Fibroblast of skin of right biceps (primary cell): ENCODE data around the gene GRPEL1.
"Not testable (repeated sequence)": the region's sequence is repeated elsewhere in the genome, so short reads cannot be mapped to it uniquely, and the experiment has no call there.

Experiments used
- DNase-seq: peaks from one replicate; pipeline ENCODE4 v3.0.0-alpha.2; 2013

The GRPEL1 gene

GRCh38 chr4:7089213-7089986, 21.5 kb upstream of the GRPEL1 start:
- DNase-seq = no peak

- no peak for DNase-seq
Measured at GRCh38 chr4:7087036-7087435, 19.2 kb upstream of the GRPEL1 start.

DNA sequence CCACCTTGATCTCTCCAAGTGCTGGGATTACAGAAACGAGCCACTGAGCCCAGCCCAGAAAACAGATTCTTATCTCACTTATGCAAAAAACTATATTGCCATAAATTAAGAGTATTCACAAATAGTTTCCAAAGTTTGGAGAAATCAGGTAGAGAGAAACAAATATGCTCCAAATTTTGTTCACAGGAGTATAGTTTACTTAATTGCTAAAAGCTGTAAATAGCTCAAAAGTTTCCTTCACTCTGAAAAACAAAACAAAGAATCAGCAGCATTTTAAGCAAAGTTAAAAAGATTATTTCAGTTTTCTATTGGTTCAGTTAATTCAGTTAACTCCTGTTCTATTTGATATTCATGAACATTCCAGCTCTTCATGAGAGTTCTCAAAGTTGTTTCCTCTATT, 18.5 kb upstream of the GRPEL1 start:
- no peak for DNase-seq

- not testable (repeated sequence) for DNase-seq
Measured at GRCh38 chr4:7084564-7084961, 16.7 kb upstream of the GRPEL1 start.

DNA sequence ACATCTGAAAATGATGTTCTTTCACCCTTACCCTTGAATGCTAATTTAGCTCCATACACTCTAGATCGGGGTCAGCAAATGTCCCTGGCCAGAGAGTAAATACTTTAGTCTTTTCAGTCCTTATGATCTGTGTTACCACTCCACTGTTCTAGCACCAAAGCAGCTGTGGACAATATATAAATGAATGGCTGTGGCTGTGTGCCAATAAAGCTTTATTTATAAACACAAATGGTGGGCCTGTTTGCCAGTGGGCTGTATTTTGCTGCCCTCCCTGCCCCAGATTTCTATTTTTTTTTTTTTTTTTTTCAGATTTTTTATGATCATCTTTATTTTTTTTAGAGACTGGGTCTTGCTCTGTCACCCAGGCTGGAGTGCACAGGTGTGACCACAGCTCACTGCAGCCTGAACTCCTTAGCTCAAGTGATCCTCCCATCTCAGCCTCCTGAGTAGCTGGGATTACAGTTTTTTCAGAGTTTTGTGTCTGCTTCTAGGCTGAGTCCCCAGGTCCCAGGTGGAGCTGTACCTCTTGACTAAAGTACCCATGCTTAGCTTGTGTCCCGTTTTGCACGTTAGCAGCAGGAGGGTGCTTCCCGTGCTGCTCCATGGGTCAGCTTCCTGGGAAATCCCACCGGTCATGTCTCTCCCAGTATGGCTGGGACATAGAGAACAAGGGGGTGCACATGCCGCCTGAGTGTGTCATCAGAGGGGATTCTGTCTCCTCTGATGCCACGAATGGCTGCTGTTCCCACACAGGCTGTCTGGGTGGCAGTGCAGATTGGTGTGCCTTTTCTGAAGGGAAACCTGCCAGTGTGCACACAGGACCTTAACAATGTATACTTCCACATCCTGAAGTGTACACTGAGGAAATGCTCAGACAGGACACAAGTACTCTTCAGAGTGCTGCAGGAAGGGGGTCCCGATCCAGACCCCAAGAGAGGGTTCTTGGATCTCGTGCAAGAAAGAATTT, 16.0 kb upstream of the GRPEL1 start:
- DNase-seq = no peak

DNA sequence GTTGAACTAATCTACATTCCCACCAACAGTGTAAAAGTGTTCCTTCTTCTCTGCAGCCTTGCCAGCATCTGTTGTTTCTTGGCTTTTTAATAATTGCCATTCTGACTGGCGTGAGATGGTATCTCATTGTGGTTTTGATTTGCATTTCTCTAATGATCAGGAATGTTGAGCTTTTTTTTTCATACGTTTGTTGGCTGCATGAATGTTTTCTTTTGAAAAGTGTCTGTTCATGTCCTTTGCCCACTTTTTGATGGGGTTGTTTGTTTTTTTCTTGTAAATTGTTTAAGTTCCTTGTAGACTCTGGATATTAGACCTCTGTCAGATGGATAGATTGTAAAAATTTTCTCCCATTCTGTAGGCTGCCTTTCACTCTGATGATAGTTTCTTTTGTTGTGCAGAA, 12.0 kb upstream of the GRPEL1 start:
- DNase-seq = not testable (repeated sequence)

- not testable (repeated sequence) for DNase-seq
Measured at GRCh38 chr4:7079483-7079882, 11.6 kb upstream of the GRPEL1 start.

DNA sequence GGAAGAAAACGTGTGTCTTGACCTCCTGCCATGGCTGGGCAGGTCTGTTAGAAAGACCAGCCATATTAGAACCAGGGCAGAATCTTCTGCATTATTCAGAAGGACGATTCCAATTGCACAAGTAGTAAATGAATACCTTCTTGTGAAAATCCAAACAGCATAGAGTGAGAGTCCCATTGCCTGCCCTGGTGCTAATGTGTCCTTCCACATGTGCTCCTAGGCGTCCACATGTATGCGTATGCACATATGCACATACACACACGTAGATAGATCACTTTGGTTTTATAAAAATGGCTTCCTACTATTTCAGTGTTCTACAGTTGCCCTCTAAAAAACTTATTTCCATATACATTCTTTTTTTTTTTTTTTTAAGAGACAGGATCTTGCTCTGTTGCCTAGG, 10.2 kb upstream of the GRPEL1 start:
- DNase-seq = no peak

GRCh38 chr4:7077371-7077770, 9.5 kb upstream of the GRPEL1 start:
- DNase-seq = no peak

- no peak for DNase-seq
Measured at GRCh38 chr4:7076696-7077082, 8.8 kb upstream of the GRPEL1 start.

DNA sequence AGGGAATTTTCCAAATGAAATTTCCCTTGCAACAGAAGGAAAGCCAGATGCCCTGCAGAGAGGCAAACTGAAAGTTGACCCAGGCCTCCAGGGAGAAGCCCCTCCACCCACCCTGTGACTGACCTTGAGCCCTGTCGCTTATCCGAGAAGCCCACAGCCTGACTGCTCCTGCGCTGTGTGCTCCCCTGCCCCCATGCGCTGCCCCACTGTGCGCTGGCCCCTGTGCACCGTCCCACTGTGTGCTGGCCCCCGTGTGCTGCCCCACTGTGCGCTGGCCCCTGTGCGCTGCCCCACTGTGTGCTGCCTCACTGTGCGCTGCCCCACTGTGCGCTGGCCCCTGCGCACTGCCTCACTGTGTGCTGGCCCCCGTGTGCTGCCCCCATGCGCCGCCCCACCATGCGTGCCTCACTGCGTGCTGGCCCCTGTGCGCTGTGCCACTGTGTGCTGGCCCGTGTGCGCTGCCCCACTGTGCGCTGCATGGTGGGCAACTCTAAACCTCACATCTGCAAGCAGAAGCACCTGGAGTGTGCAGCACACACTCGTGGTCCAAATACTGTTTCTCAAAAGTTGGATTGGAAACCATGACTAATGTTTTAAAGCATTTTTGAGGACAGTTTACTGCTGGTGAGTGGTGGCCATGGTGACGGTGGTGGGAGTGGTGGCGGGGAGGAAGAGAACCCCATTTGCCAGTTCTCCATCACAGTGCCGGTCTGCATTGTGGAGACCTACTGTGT, 8.3 kb upstream of the GRPEL1 start:
- DNase-seq = peak; percentile 21

DNA sequence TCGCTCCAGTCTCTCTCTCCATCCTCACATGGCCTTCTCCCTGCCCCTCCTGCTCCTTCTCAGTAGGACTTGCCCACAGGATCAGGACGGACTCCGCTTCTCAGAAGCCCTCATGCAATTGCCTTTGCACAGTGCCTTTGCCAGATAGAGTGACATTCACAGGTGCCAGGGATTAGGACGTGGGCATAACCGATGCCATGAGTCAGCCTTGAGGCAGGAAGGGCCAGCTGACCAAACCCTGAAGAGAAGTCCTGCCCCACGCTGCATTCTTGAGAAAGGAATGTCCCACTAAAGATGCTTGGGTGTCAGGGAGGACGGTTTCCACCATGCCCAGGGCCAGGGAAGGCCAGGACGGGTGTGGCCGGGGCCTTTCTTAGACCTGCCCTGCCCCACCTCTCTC, 6.6 kb upstream of the GRPEL1 start:
- DNase-seq = no peak

DNA sequence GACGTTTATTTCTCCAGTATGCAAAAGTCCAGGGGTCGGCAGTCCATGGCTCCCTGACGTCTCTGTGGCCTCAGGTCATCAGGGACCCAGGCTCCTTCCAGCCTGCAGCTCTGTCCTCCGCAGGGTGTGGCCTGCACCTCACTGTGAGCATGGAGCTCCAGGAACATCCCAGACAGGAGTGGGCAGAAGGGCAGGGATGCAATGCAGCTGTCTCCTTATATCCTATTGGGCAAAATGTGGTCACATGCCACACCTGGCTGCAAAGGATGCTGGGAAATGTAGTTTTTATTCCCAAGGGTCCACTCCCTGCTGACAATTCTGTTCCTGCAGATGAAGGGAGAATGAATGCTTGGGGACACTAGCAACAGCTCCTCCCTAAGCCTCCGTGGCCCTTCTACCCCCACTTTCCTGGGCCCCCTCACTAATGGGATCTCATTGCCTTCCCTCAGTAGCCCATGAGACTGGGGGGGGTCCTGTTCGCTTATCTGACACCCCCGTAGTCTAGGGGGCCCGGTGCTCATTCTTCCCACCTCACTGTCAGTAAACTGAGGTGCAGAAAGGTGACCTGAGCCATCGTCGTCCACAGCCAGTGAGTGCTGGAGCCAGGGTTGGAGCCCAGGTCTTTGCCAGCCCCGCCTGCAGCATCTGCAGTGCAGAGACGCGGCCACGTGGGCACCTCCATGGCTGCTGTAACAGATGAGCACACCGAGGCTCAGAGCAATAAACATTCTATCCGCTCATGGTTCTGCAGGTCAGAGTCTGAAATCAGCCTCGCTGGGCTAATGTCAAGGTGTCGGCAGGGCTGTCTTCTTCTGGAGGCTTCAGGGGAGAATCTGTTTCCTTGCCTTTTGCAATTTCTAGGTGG, 5.9 kb upstream of the GRPEL1 start:
- DNase-seq = peak; percentile 60

DNA sequence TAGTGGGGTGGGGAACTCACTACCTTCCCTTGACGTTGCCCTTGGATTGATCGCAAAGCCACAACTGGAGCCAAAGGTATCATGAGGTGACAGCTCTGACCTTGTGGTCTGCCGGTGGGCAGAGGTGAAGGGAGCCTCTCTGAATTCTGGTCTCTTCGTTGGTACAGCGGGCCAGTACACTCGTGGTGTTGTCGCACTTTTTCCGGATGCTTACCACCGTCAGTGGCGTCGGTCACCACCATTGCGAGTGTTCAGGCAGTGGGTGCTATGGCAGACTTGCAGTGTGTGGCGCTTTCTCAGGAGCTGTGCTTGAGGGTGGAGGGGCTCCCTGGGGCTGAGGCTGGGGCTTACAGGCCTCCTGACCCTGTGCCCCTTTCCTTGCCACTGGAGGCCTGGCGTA, 5.2 kb upstream of the GRPEL1 start:
- no peak for DNase-seq

- DNase-seq = peak; percentile 57
Measured at GRCh38 chr4:7070729-7071511, 3.1 kb upstream of the GRPEL1 start.

GRCh38 chr4:7068883-7069282, 1.0 kb upstream of the GRPEL1 start:
- no peak for DNase-seq

DNA sequence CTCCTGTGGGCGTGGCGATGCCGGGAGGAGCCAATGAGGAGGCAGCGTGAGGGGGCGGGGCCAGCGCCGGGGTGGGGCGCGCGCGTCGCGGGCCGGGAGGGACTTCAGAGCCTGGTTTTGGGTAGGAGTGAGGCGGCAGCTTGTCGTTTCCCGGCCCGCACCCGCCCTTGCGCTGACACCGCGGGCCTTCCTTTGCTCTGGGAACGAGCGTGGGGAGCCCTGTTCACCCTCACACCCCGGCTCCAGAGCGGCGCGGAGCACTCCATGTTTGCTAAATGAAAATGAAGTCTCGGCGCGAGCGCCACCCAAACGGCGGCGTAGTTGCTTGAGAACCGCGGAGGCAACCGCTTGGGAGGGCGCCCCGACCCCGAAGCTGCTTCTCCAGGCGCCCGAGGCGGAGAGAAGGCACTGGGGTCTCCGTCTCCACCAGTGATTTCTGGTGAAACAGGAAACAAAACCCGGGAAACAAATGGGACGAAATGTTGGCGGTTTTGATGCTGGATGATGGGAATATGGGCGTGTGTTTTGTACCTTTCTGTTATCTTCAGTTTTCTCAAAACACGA, 497 bp upstream of the GRPEL1 start:
- DNase-seq = no peak

GRCh38 chr4:7067126-7067451, 775 bp downstream of the GRPEL1 start:
- DNase-seq = no peak

DNA sequence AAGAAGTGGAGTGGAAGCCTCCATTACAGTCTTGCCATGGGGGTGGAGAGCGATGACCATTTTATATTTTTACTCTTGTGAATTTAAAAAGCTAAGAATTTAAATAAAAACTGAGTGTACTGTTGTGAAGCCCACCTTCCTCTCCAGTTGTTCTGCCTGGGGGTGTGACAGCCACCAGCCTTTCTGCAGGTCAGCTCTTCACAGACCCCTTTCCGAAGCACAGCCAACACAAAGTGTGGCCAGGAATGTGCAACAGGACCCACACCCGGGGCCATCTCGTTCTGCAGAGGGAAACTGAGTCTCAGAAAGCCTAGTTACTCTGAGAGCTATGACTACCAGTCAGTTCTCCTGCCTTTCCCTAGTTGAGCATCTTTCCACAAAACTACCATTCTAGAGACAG, 1.4 kb downstream of the GRPEL1 start:
- DNase-seq = no peak

DNA sequence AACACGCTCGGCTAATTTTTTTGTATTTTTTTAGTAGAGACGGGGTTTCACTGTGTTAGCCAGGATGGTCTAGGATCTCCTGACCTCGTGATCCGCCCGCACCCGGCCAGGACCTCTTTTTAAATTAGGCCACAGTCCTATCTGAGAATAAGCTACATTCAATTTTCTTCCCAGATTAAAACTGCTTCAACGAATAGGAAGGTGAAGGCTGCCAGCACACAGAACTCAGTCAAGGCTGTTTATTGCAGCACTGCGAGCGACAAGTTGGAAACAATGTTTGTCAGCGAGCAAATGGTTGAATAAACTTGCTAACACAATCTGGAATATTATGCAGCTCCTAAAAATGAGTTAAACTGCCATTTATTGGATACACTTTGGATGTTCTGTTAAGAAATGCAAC, 1.9 kb downstream of the GRPEL1 start:
- no peak for DNase-seq

DNA sequence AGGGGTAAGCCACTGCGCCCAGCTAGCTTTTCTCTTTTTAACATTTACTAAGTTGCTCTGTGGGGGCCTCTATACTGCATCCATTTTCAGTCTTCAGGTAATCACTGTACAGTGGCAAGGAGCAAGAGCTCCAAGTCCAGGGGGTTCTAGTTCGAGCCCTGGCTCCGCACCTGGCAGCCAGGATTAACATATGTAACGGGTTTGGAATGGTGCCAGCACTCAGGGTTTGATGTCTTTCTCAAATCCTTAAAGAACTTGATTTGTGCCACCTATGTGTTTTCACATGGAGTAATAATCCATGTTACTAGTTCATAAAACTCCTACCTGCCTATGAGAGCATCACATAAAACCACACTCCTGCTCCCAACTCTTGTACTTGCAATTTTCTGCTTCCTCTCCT, 4.5 kb downstream of the GRPEL1 start:
- no peak for DNase-seq
